ENCODE measurements around the gene LY86. TPM values are rescaled to one million over a fixed set of nuclear protein-coding genes. Genes with fewer than 3 reads are reported as not detected.

LY86 gene
- total RNA-seq, 2 experiments from 2014 or later, result 1.3 to 2.1 TPM

GRCh38 chr6:6581054-6581453, 7.5 kb upstream of the LY86 start:
- Histone ChIP-seq H3K36me3 (ENCODE audit: insufficient read depth, low read length) (no peaks in the 10 kb centered on the region), H3K4me1 (ENCODE audit: insufficient read depth, low read length) (peaks cover 13% of the 10 kb centered on the region), H3K9me3 (ENCODE audit: control insufficient read depth in 1 of 2, insufficient read depth in 1 of 2, low read length in 2 of 2) (peaks cover 0 to 6% of the 10 kb centered on the region in 2 experiments), H3K4me3 (ENCODE audit: low read length) (no peak overlapping the region), H3K27me3 (ENCODE audit: control insufficient read depth in 1 of 2, insufficient read depth in 2 of 2, low read length in 2 of 2) (no peaks in the 10 kb centered on the region), H3K27ac (ENCODE audit: low read depth in 1 of 2, low read length in 2 of 2) (no peak overlapping the region)
- ChIA-PET POLR2A (interaction anchor here (0.6 to 1.7 kb wide), 4 partner anchors 8 to 79 kb away, joined by 3 to 10 read pairs (median 3); no protein-coding TSS in a partner anchor), CTCF (no interaction called here)
- DNase-seq, result peak in 5 of 14 experiments; percentile 19 to 54 (median 37)
- no peaks in the 10 kb centered on the region for H3K36me3 Mint-ChIP-seq (ENCODE audit: low read depth)
- peak; percentile 84 for ATAC-seq (ENCODE audit: poor library complexity)
- intact Hi-C loops (cut with DNase I, micrococcal nuclease), result loop anchor here in 1 of 2 experiments (2.0 kb wide), 2 partner anchors 34 to 78 kb away; no protein-coding TSS in a partner anchor
- TF ChIP-seq, protein P1, sequence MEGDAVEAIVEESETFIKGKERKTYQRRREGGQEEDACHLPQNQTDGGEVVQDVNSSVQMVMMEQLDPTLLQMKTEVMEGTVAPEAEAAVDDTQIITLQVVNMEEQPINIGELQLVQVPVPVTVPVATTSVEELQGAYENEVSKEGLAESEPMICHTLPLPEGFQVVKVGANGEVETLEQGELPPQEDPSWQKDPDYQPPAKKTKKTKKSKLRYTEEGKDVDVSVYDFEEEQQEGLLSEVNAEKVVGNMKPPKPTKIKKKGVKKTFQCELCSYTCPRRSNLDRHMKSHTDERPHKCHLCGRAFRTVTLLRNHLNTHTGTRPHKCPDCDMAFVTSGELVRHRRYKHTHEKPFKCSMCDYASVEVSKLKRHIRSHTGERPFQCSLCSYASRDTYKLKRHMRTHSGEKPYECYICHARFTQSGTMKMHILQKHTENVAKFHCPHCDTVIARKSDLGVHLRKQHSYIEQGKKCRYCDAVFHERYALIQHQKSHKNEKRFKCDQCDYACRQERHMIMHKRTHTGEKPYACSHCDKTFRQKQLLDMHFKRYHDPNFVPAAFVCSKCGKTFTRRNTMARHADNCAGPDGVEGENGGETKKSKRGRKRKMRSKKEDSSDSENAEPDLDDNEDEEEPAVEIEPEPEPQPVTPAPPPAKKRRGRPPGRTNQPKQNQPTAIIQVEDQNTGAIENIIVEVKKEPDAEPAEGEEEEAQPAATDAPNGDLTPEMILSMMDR (IDR thresholded peaks at IDR 0.05), result no peak
- H3K4me3 Mint-ChIP-seq, result peak overlapping the region; percentile 1
- H3K27me3 Mint-ChIP-seq, result no peaks in the 10 kb centered on the region
- peak overlapping the region; percentile 85 for H3K27ac Mint-ChIP-seq
- no peaks in the 10 kb centered on the region for H3K9me3 Mint-ChIP-seq
- peaks cover 54% of the 10 kb centered on the region for H3K4me1 Mint-ChIP-seq (ENCODE audit: low read depth)

DNA sequence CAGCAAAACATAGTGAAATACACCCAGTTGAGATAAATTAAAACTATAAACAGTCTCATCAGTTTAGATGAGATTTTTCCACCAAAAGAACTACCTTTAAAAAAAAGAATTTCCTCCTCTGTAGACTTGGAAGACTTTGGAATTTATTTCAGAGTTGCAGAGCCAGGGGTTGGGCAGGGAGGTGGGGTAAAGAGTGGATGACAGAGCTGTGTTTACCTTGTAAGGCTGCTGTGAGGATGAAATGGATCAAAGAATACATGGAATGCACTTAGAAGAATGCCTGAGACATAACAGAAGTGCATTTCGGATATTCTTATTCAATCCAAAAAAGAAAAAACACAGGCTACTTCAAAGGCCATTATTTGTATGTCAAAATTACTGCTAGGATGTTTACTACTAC, 6.4 kb upstream of the LY86 start:
- Mint-ChIP-seq H3K4me3 (no peak overlapping the region), H3K4me1 (ENCODE audit: low read depth) (peaks cover 62% of the 10 kb centered on the region), H3K27me3 (no peaks in the 10 kb centered on the region), H3K9me3 (no peaks in the 10 kb centered on the region), H3K27ac (peak overlapping the region; percentile 22), H3K36me3 (ENCODE audit: low read depth) (no peaks in the 10 kb centered on the region)
- Histone ChIP-seq H3K27me3 (ENCODE audit: control insufficient read depth in 1 of 2, insufficient read depth in 2 of 2, low read length in 2 of 2) (no peaks in the 10 kb centered on the region), H3K27ac (ENCODE audit: low read depth in 1 of 2, low read length in 2 of 2) (no peak overlapping the region), H3K4me3 (ENCODE audit: low read length) (no peak overlapping the region), H3K36me3 (ENCODE audit: insufficient read depth, low read length) (no peaks in the 10 kb centered on the region), H3K4me1 (ENCODE audit: insufficient read depth, low read length) (peaks cover 15% of the 10 kb centered on the region), H3K9me3 (ENCODE audit: control insufficient read depth in 1 of 2, insufficient read depth in 1 of 2, low read length in 2 of 2) (peaks cover 0 to 6% of the 10 kb centered on the region in 2 experiments)
- intact Hi-C loops (cut with DNase I, micrococcal nuclease), result no loop called here
- ATAC-seq (ENCODE audit: poor library complexity) (no peak), DNase-seq (no peak)
- POLR2A ChIA-PET, result interaction anchor here (1.7 kb wide), 1 partner anchor 77 kb away, joined by 10 read pairs; no protein-coding TSS in a partner anchor
- CTCF ChIA-PET, result no interaction called here
- TF ChIP-seq, protein P1 (IDR thresholded peaks at IDR 0.05), result no peak

GRCh38 chr6:6583836-6584235, 4.7 kb upstream of the LY86 start:
- peak in 3 of 14 experiments; percentile 9 to 54 (median 39) for DNase-seq
- H3K9me3 ChIP-seq (ENCODE audit: control insufficient read depth in 1 of 2, insufficient read depth in 1 of 2, low read length in 2 of 2), result peaks cover 0 to 6% of the 10 kb centered on the region in 2 experiments
- POLR2A ChIA-PET, result interaction anchor here (0.6 kb wide), 1 partner anchor 729 kb away, joined by 3 read pairs; the partner anchor contains the start of gene SSR1
- no peak overlapping the region for H3K27ac ChIP-seq (ENCODE audit: low read depth in 1 of 2, low read length in 2 of 2)
- CTCF ChIA-PET, result no interaction called here
- H3K27me3 Mint-ChIP-seq, result no peaks in the 10 kb centered on the region
- ATAC-seq (ENCODE audit: poor library complexity), result no peak
- H3K9me3 Mint-ChIP-seq, result no peaks in the 10 kb centered on the region
- no peak overlapping the region for H3K4me3 Mint-ChIP-seq
- intact Hi-C loops (cut with DNase I, micrococcal nuclease), result no loop called here
- TF ChIP-seq, protein P1 (IDR thresholded peaks at IDR 0.05), result no peak
- H3K27ac Mint-ChIP-seq, result peak overlapping the region; percentile 50
- no peaks in the 10 kb centered on the region for H3K36me3 ChIP-seq (ENCODE audit: insufficient read depth, low read length)
- no peak overlapping the region for H3K4me3 ChIP-seq (ENCODE audit: low read length)
- H3K36me3 Mint-ChIP-seq (ENCODE audit: low read depth), result no peaks in the 10 kb centered on the region
- no peaks in the 10 kb centered on the region for H3K27me3 ChIP-seq (ENCODE audit: control insufficient read depth in 1 of 2, insufficient read depth in 2 of 2, low read length in 2 of 2)
- peaks cover 26% of the 10 kb centered on the region for H3K4me1 ChIP-seq (ENCODE audit: insufficient read depth, low read length)
- H3K4me1 Mint-ChIP-seq (ENCODE audit: low read depth), result peaks cover 79% of the 10 kb centered on the region
